ENCODE measurements around the gene CRIP1.

The CRIP1 gene

GRCh38 chr14:105452963-105453362, 33.7 kb upstream of the CRIP1 start:
- DNase-seq = no peak

GRCh38 chr14:105453847-105454246, 32.8 kb upstream of the CRIP1 start:
- DNase-seq = no peak

- no peak for DNase-seq
These were observed 31.5 kb upstream of the CRIP1 start for GRCh38 chr14:105455086-105455640.

GRCh38 chr14:105455766-105456660, 30.7 kb upstream of the CRIP1 start:
- DNase-seq = no peak

DNA sequence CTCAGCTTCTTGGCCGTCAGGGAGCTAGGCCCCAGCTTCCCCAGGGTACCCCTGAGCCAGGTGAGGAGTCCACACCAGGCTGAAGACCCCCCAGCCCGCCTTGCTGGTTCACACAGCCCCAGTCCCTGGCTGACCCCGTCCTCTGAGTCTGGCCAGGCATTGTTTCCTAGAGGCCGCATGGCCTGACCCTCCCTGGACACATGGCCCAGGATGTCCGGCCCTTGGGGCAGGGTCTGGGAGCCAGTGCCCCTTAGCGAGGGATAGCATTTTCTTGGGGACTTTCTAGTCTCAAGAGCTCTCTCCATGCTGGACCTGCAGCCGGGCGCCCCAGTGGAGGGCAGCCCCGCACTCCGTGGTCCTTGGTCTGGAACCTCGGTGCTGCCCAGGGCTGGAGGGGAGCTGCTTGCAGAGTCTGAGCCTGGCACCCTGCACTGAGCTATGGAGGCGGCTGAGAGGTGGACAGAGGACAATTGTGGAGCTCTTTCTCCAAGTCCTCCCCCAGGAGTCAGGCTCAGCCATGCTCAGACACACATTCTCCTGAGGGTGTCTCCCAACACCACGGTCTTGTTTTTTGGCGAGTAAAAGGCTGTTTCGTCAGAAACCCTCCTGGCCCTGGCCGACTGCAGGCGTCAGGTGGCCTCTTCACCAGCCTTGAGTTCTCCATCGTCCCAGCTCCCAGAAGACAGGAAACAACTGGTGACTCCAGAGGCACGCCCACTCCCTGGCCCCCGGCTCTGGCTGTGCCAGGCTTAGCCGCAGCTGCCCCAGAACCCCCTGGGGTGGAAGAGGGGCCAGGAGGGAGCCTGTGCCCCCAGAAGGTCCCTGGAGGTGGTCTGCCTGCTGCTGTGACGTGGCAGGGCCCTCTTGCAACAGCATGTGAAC, 29.7 kb upstream of the CRIP1 start:
- DNase-seq = no peak

DNA sequence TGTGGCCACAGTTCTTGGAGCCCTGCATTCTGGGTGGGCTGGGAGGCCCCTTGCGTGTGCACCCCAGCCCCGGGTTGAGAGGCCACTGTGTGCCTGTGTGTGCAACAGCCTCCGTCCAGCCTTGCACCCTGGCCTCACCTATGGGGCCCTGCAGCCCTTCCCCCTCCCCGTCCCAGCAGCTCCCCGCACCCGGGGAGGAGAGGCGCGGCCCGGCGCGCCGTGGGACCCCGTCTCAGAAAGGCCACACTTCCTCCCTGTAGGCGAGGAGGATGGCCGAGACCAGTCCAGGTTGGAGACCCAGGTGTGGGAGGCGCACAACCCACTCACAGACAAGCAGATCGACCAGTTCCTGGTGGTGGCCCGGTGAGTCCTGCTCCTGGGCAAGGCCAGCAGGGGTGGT, 28.7 kb upstream of the CRIP1 start:
- no peak for DNase-seq

DNA sequence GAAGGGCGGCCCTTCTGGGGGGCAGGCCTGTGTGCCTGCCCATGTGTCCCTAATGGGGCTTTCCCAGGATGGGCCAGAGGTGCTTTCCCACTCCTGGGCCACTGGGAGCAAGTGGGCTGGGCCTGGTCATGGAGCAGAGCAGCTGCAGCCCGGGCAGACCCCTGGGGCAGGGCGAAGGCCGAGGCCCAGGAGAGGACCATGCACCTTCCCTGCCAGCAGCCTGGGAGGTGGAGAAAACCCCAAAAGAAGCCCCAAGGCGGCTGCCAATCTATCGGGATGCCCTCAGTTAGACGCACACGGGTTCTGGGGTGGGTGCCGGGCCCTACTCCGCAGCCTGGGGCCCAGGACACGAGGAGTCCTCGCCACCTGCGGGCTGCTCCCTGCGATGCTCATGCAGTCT, 28.1 kb upstream of the CRIP1 start:
- DNase-seq = no peak

GRCh38 chr14:105460116-105460515, 26.6 kb upstream of the CRIP1 start:
- DNase-seq = no peak

DNA sequence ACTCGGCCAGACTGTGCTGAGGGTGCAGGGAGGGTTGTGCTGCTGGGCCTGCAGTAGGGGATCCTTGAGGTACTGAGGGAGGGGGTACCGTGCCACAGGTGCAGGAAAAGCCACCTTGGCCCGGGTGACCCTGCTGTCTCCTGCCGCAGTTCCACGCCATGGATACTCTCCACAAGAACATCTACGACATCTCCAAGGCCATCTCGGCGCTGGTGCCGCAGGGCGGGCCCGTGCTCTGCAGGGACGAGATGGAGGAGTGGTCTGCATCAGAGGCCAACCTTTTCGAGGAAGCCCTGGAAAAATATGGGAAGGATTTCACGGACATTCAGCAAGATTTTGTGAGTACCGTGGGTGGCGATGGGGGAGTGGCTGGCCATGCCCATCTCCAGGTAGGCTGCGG, 26.1 kb upstream of the CRIP1 start:
- no peak for DNase-seq

GRCh38 chr14:105461903-105462302, 24.8 kb upstream of the CRIP1 start:
- no peak for DNase-seq

GRCh38 chr14:105464501-105464900, 22.2 kb upstream of the CRIP1 start:
- no peak for DNase-seq

DNA sequence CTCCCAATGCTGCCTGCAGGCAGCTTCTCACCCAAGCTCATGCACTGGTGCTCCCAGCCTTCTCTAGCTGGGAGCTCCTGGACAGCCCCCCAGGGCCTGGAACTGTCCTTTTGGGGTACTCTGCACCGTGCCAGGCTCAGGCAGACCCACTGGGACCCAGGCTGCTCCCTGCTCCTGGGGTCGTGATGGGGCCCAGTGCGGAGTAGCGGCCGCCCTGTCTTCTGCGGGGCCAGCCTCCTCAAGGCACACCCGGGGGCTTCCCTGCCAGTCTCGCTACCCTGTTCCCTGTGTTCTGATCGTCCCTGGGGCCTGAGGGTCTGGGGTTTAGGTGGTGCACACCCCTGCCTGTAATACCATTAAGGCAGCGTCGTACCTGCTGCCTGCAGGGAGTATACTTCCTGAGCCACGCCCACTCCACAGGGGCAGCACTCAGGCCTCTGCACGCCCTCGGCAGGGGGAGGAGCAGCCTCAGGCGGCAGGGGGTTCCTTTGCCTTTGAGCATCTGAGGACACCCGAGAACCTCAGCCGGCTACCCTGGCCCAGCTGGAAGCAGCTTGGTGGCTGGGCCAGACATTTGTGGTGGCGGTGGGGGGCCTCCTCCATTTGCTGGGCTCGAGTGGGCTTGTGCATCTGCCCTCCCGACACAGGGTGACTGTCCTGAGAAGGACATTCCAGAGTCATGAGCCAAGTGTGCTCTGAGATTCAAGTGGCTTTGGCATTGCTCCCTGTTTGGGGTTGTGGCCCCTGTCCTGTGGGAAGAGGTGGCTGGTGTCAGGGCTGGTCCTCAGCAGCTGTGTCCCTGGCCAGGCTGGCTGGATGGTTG, 21.3 kb upstream of the CRIP1 start:
- no peak for DNase-seq

DNA sequence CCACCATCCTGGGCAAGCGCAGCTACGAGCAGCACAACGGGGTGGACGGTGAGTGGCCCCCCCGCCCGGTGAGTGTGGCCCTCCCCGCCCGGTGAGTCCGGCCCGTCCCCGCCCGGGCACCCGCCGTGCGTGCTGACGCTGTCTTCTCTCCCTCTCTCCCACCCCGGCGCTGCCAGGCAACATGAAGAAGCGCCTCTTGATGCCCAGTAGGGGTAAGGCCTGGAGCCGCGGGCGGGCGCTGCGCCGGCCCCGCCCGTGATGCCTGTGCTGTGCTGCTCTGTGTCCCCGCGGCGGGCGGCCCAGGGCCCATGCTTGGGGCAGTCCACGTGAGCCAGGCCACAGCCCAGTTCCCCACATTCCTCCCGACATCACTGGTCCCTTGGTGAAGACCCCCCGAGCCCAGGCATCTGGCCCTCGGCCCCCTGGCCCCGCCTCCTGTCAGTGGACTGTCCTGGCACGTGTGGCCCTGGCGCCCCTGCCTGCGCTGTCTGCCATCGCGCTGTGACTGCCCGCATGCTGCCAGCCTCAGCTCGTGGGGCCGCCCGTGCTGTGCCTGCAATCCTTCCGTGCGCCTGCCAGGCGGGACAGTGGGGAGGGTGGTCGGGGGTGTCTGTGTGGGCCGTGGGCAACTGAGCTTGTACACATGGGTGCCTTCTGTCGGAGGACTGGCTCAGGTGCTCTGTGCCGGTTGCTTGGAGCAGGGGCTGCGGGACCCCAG, 20.0 kb upstream of the CRIP1 start:
- no peak for DNase-seq

GRCh38 chr14:105467249-105467941, 19.3 kb upstream of the CRIP1 start:
- DNase-seq = no peak

DNA sequence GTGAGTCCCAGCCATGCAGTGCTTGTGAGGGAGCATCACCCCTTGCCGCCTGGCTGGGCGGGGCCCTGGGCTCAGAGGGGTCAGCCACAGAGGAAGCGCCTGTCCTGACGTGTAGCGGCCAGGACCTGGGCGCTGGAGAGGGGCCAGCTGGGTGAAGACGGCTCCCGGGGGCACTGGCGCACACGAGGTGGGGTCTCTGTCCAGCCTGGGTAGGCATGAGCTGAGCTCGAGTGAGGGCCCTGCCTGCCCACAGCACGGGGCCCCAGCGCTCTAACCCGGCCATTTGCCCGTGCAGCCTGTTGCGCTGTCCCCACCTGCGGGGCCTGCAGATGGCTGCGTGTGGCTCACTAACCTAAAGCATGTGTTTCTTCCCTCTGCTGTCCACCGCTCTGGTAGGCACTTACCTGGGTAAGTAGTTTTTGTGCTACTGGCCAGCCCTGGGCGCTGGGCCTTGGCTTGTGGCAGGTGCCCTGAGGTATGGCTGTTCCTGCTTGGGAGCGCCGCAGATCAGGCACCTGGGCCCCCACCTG, 18.7 kb upstream of the CRIP1 start:
- no peak for DNase-seq

DNA sequence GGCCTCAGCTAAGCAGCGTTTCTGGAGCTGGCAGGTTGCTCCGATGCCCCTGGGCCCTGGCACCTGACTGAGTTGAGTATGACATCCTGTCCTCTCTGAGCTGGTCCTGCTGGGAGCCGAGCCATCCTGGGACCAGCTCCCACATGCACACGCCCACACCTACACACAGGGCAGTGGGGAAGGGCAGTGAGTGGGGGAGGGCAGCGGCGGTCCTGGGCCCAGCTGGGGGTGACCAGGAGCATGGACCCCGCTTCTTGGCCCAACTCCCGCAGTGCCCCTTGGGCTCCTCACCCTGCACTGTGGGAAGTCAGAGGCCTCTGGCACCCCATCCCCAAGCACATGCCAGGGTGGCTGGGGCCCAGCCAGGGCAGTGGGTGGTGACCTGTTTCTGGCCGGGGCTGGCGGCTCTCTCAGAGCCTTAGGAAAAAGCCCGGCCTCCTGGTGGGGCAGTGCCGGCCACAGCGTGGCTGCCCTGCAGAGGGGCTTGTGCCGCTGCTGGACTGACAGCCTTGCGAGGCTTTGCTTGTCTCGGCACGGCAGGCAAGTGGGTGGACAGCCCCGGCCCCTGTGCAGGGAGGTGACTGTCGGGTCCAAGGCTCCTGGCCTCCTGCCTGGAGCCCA, 18.0 kb upstream of the CRIP1 start:
- no peak for DNase-seq

DNA sequence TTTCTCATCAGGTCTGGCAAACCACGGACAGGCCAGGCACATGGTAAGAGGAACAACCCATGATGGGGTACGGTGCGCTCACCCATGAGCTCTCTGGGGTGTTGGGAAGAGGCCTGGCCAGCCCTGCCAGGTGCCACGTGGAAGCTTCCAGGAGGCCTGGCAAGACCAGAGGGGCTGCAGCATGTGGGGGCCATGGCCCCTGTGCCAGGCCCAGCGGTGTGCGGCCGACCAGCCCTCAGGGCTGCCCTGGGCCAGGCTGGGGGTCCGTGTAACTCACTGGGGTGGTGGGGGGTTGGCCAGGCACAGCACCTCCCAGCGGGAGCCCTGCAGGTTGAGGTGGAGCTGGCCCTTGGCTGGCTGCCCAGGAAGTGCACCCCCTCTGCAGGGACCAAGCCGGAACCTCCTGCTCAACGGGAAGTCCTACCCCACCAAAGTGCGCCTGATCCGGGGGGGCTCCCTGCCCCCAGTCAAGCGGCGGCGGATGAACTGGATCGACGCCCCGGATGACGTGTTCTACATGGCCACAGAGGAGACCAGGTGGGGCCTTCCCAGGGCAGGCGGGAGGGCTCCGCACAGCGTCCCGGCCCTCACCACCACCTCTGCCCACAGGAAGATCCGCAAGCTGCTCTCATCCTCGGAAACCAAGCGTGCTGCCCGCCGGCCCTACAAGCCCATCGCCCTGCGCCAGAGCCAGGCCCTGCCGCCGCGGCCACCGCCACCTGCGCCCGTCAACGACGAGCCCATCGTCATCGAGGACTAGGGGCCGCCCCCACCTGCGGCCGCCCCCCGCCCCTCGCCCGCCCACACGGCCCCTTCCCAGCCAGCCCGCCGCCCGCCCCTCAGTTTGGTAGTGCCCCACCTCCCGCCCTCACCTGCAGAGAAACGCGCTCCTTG, 17.0 kb upstream of the CRIP1 start:
- DNase-seq = no peak

- DNase-seq = no peak
These were observed 16.1 kb upstream of the CRIP1 start for GRCh38 chr14:105470350-105471296.
